K562 (cell line): ENCODE data around the gene NRXN2. TPM values are rescaled to one million over a fixed set of nuclear protein-coding genes. Genes with fewer than 3 reads are reported as not detected.
A peak's percentile ranks its signal among the peaks of the same experiment; 100 is the strongest.

Experiments
- ASH1L ChIP-seq: fragments of 450-650 bp; IDR thresholded peaks from 2 replicates; pipeline ENCODE4 v1.6.1; 2018; ENCODE audit warnings: borderline replicate concordance, mild to moderate bottlenecking, low read depth; ENCODE audit not compliant: partially characterized antibody
- BCOR ChIP-seq: fragments of 450-650 bp; IDR thresholded peaks from 2 replicates; pipeline ENCODE4 v1.6.1; 2016
- BHLHE40 ChIP-seq: IDR thresholded peaks from 2 replicates; pipeline ENCODE4 v1.6.1; 2011; ENCODE audit warnings: low read length, improper control_type of control experiment
- BRCA1 ChIP-seq, 2 experiments: fragments of 450-650 bp in 1 of 2; sonication (generic) in 1 of 2; formaldehyde crosslinking in 1 of 2; IDR thresholded peaks; 2 replicates each; pipeline versions ENCODE4 v1.5.0 to v1.6.1; 2017 to 2020; ENCODE audit warnings: mild to moderate bottlenecking in 1 of 2, missing genetic modification reagents in 1 of 2
- CHD1 ChIP-seq: fragments of 200-600 bp; sonication (generic); IDR thresholded peaks from one replicate; pipeline ENCODE4 v1.6.1; 2012; ENCODE audit warnings: mild to moderate bottlenecking, moderate library complexity, low read length, inconsistent platforms
- EGR1 ChIP-seq: fragments of 450-650 bp; conservative IDR thresholded peaks from 2 replicates; pipeline ENCODE4 v1.6.1; 2017; ENCODE audit warnings: mild to moderate bottlenecking
- GATAD2A ChIP-seq: fragments of 450-650 bp; IDR thresholded peaks from 2 replicates; pipeline ENCODE4 v1.6.1; 2017
- PHB ChIP-seq: fragments of 250-450 bp; sonication (Bioruptor Pico); IDR thresholded peaks from 2 replicates; pipeline ENCODE4 v1.5.0; 2021
- POLR2H ChIP-seq: IDR thresholded peaks from 2 replicates; pipeline ENCODE4 v1.6.1; 2016; ENCODE audit warnings: missing genetic modification characterization, low read depth, mild to moderate bottlenecking, control low read depth, missing compliant biosample characterization, moderate library complexity
- PTRF ChIP-seq: fragments of 450-650 bp; IDR thresholded peaks from 2 replicates; pipeline ENCODE4 v1.6.1; 2016; ENCODE audit warnings: mild to moderate bottlenecking, missing genetic modification characterization, missing compliant biosample characterization
- RBM39 ChIP-seq: fragments of 200-400 bp; formaldehyde crosslinking; optimal IDR thresholded peaks from 2 replicates; pipeline ENCODE3; 2018; ENCODE audit warnings: low read depth, low read length
- RFX1 ChIP-seq: fragments of 450-650 bp; IDR thresholded peaks from 2 replicates; pipeline ENCODE4 v1.6.1; 2016; ENCODE audit warnings: mild to moderate bottlenecking, moderate library complexity
- SAP30 ChIP-seq: fragments of 200-600 bp; sonication (generic); IDR thresholded peaks from 2 replicates; pipeline ENCODE4 v1.6.1; 2012; ENCODE audit warnings: borderline replicate concordance, low read depth, mild to moderate bottlenecking, moderate library complexity, low read length, control low read depth, inconsistent platforms; ENCODE audit not compliant: insufficient read depth, poor library complexity, severe bottlenecking
- SREBF1 ChIP-seq: fragments of 150-350 bp; IDR thresholded peaks from 2 replicates; pipeline ENCODE4 v1.6.1; 2014; ENCODE audit warnings: antibody characterized with exemption, low read depth, low read length, borderline replicate concordance
- TCF3 ChIP-seq: sonication (generic); formaldehyde crosslinking; IDR thresholded peaks from 2 replicates; pipeline ENCODE4 v1.4.0; 2020; ENCODE audit warnings: mild to moderate bottlenecking, missing genetic modification reagents
- U2AF2 ChIP-seq: fragments of 200-400 bp; formaldehyde crosslinking; optimal IDR thresholded peaks from 2 replicates; pipeline ENCODE3; 2017; ENCODE audit warnings: low read depth, mild to moderate bottlenecking, low read length
- ZNF282 ChIP-seq: sonication (generic); formaldehyde crosslinking; IDR thresholded peaks from 2 replicates; pipeline ENCODE4 v1.8.1; 2023; ENCODE audit warnings: missing genetic modification reagents
- ZNF668 ChIP-seq: fragments of 250-450 bp; sonication (Bioruptor Pico); IDR thresholded peaks from 2 replicates; pipeline ENCODE4 v1.8.0; 2022; ENCODE audit warnings: mild to moderate bottlenecking, inconsistent platforms
- polyA plus RNA-seq, 8 experiments: library from polyadenylated mRNA; depleted of rRNA in 4 of 8; stranded (reverse) in 5 of 8; unstranded in 3 of 8; fragments of >200 nt; fragmentation: Nextera tagmentation in 2 of 8; fragmentation: Illumina TruSeq in 1 of 8; extraction: Ambion mirVana in 2 of 8; extraction: Trizol in 1 of 8; gene quantifications; 2 replicates each; pipeline versions ENCODE4 v1.2.1 to v1.2.3, GENCODE V29; 2011 to 2014; ENCODE audit warnings: inconsistent platforms in 1 of 8, missing spikeins in 1 of 8
- total RNA-seq, 7 experiments: library from RNA; depleted of rRNA in 6 of 7; stranded (reverse); fragments of >200 nt in 6 of 7; fragmentation: Illumina TruSeq in 2 of 7; extraction: Trizol in 2 of 7; gene quantifications; 2 replicates each; pipeline versions ENCODE4 v1.2.1 to v1.2.3, GENCODE V29; 2011 to 2021; ENCODE audit warnings: low replicate concordance in 1 of 7
- TF ChIP-seq, protein P1 (sequence below): fragments of 250-450 bp; sonication (Bioruptor Pico); IDR thresholded peaks from 2 replicates; pipeline ENCODE4 v1.4.0; 2020; ENCODE audit warnings: mild to moderate bottlenecking, moderate library complexity
- TF ChIP-seq, protein P2 (sequence below): fragments of 200-400 bp; formaldehyde crosslinking; IDR thresholded peaks from 2 replicates; pipeline ENCODE4 v1.6.1; 2017; ENCODE audit warnings: mild to moderate bottlenecking, low read depth, low read length, moderate library complexity
- TF ChIP-seq, protein P3 (sequence below): fragments of 450-650 bp; formaldehyde crosslinking; IDR thresholded peaks from 2 replicates; pipeline ENCODE4 v1.4.0; 2020; ENCODE audit warnings: mild to moderate bottlenecking

NRXN2 gene
- total and polyA plus RNA-seq, 9 of the 15 experiments (the other 6 are each of a cell fraction or from before 2014, with no cell fraction given): 0.07 to 0.47 (median 0.15) TPM; not detected in 4

DNA sequence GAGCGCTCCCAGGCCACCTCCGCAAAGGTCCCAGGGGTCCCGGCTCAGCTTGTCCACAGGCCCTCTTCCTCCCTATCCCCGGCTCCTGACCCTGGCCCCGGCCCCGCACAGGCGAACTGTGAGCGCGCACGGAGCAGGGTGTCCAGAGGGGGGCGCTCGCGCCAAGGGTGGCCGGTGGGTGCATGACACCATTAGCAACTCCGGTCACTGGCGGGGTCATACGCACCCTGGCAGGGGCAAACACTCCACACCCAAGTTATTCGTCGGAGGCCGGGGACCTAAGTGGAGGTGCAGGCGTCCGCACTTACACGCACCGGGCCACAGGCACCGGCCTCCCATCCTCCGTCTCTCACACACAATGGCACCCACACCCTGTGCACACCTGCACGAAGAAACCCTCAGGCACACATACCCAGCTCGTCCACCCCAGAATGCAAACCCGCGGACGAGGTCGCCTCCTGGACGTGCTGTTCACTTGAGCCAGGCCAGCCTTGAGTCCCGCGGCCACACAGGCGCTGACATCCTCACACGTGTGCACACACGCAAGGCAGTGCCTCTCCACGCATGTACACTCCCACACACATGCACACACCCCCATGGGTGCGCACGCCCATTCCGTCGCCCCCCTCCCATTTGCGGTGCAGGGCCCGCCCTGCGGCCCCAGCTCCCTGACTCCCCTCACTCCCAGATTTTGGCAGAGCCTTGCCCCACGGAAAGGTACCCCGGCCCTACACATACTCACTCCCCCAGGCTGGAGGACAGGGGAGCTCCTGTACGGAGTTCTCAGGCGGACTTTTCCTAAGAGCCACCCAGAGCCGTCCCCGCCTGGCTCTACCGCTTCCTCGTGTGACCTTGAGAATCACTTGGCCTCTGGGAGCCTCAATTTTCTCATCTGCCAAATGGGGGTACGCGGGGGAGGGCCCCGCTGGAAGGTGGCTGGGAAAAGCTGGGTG lies 20.9 kb upstream of the NRXN2 start, which contains the start of gene RASGRP2 (continued):
- no peak for TF ChIP-seq POLR2H (tag)
- peak; percentile 33 for TF ChIP-seq CHD1
- TF ChIP-seq U2AF2: no peak
- peak; percentile 92 for TF ChIP-seq SAP30
- no peak for TF ChIP-seq PTRF
- no peak for TF ChIP-seq TCF3 (CRISPR knock-in tag)
- TF ChIP-seq SREBF1: no peak
- TF ChIP-seq, protein P1, sequence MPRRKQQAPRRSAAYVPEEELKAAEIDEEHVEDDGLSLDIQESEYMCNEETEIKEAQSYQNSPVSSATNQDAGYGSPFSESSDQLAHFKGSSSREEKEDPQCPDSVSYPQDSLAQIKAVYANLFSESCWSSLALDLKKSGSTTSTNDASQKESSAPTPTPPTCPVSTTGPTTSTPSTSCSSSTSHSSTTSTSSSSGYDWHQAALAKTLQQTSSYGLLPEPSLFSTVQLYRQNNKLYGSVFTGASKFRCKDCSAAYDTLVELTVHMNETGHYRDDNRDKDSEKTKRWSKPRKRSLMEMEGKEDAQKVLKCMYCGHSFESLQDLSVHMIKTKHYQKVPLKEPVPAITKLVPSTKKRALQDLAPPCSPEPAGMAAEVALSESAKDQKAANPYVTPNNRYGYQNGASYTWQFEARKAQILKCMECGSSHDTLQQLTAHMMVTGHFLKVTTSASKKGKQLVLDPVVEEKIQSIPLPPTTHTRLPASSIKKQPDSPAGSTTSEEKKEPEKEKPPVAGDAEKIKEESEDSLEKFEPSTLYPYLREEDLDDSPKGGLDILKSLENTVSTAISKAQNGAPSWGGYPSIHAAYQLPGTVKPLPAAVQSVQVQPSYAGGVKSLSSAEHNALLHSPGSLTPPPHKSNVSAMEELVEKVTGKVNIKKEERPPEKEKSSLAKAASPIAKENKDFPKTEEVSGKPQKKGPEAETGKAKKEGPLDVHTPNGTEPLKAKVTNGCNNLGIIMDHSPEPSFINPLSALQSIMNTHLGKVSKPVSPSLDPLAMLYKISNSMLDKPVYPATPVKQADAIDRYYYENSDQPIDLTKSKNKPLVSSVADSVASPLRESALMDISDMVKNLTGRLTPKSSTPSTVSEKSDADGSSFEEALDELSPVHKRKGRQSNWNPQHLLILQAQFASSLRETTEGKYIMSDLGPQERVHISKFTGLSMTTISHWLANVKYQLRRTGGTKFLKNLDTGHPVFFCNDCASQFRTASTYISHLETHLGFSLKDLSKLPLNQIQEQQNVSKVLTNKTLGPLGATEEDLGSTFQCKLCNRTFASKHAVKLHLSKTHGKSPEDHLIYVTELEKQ (CRISPR knock-in tag): no peak
- no peak for TF ChIP-seq GATAD2A
- no peak for TF ChIP-seq ZNF668
- no peak for TF ChIP-seq RFX1
- no peak for TF ChIP-seq BRCA1 (IDR thresholded peaks at IDR 0.05)
- TF ChIP-seq BRCA1 (CRISPR knock-in tag; IDR thresholded peaks at IDR 0.05): no peak
- TF ChIP-seq ASH1L: no peak
- TF ChIP-seq RBM39: no peak
- peak; percentile 49 for TF ChIP-seq EGR1
- TF ChIP-seq BCOR: peak; percentile 96
- TF ChIP-seq PHB (CRISPR knock-in tag): no peak
- TF ChIP-seq, protein P2, sequence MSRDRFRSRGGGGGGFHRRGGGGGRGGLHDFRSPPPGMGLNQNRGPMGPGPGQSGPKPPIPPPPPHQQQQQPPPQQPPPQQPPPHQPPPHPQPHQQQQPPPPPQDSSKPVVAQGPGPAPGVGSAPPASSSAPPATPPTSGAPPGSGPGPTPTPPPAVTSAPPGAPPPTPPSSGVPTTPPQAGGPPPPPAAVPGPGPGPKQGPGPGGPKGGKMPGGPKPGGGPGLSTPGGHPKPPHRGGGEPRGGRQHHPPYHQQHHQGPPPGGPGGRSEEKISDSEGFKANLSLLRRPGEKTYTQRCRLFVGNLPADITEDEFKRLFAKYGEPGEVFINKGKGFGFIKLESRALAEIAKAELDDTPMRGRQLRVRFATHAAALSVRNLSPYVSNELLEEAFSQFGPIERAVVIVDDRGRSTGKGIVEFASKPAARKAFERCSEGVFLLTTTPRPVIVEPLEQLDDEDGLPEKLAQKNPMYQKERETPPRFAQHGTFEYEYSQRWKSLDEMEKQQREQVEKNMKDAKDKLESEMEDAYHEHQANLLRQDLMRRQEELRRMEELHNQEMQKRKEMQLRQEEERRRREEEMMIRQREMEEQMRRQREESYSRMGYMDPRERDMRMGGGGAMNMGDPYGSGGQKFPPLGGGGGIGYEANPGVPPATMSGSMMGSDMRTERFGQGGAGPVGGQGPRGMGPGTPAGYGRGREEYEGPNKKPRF: no peak
- TF ChIP-seq BHLHE40: peak; percentile 37; the same call in 1 of the 2 replicates
- no peak for TF ChIP-seq ZNF282 (CRISPR knock-in tag)
- TF ChIP-seq, protein P3, sequence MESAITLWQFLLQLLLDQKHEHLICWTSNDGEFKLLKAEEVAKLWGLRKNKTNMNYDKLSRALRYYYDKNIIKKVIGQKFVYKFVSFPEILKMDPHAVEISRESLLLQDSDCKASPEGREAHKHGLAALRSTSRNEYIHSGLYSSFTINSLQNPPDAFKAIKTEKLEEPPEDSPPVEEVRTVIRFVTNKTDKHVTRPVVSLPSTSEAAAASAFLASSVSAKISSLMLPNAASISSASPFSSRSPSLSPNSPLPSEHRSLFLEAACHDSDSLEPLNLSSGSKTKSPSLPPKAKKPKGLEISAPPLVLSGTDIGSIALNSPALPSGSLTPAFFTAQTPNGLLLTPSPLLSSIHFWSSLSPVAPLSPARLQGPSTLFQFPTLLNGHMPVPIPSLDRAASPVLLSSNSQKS: no peak
